ENCODE results near the gene ERC1.

ERC1 gene

GRCh38 chr12:1481326-1481725 is 490.3 kb downstream of the ERC1 start:
- DNase-seq (ENCODE audit: low read depth in 2 of 2) = no peak

- DNase-seq (ENCODE audit: low read depth in 2 of 2) = no peak
These were observed 490.9 kb downstream of the ERC1 start for GRCh38 chr12:1481906-1482305.

- no peak for DNase-seq (ENCODE audit: low read depth in 2 of 2)
These were observed 497.9 kb downstream of the ERC1 start for GRCh38 chr12:1488908-1489381.

GRCh38 chr12:1491983-1492697 is 501.1 kb downstream of the ERC1 start:
- DNase-seq (ENCODE audit: low read depth in 2 of 2) = no peak

GRCh38 chr12:1493781-1494565 is 502.9 kb downstream of the ERC1 start:
- DNase-seq (ENCODE audit: low read depth in 2 of 2) = no peak

DNA sequence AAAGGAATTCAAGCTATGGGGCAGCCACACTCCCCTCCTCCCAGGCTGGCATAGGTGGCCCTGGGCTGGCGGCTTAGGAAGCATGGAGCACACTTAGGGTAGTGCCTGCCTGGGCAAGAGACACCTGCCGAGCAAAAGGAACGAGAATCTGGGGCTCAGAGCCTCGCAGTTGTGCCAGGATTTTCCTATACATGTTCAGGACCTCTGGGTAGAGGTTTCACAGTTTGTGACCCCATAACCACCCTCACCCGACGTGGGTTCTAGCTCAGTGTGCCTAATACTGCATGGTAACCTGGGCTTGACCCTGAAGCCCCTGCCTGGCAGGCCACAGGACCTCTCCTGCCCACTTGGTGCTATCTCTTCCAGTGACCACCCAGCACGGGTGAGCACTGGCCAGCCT is 503.8 kb downstream of the ERC1 start:
- DNase-seq (ENCODE audit: low read depth in 2 of 2) = no peak

DNA sequence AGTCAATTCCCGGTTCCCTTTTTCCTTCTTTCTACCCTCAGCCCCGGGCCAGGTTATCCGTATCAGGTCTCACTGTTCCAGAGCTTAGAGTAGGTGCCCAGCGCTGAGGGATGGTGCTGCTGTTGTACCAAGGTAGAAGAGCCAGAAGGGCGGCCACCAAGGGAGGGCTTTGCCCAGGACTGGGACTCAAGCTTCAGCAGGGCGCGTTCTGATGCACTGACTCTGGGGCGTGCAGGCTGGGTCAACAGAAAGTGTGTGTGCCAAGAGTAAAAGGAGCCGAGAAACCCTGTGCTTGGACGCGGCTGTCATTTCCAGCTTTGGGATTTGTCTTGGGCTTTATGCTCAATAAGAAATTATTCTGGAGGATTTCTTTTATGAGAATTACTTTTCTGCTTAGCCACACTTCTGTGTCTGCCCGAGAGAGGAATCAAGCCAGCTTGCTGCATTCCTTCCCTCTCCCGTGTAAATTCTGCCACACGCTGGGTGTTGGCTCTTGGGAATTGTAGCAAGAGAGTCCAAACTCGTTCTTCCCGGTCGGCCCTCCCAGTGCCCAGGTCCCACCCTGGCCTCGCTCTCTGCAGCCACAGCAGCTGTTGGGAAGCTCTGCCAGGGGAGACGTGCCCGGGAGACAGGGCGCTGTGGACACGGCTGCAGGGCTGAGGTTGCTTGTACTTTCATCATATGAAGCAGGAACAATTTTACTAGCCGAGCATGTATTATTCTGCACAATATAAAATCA is 505.3 kb downstream of the ERC1 start:
- DNase-seq (ENCODE audit: low read depth in 2 of 2) = no peak

- no peak for DNase-seq (ENCODE audit: low read depth in 2 of 2)
These were observed 506.1 kb downstream of the ERC1 start for GRCh38 chr12:1497161-1497560.

DNA sequence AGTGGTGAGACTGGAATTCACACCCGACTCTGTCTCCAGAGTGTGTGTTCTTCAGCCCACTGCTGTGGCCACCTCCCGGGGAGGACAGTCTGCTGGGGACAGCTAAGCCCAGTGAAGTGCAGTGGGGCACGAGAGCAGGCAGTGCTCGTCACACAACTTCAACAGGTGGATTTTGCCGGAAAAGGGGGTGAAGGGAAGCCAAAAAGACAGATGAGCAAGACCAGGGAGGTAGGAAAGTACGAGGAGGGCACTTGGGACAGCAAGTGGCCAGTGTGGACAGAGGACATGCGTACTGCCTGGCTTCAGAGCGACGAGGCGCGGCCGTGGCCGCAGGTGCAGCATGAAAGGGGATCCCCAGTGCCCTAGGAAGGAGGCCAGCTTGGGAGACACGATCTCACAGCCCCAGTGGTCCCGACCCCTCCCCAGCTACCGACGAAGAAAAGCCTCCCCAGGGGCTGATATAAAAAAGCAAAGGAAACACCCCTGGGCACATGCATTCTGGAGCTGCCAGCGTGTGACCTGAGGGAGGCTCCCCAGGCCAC is 507.2 kb downstream of the ERC1 start:
- DNase-seq (ENCODE audit: low read depth in 2 of 2) = no peak

DNA sequence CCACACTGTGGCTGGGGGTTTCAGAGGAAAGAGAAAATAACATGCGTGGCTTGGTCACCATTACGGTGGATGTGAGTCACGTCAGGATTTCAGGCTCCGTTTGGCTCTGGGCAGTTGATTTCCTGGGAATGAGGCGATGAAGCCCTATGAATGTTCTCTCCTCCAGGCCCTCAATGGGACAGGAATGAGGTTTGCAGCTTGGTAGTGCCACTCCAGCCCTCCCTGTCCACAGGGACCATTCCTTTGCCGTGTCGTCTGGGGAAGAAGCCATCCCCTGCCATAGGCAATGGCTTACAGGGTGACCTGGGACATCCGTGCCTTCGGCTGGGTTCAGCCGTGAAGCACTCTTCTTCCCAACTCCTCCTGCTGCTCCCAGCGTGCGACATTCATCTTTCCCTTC is 508.3 kb downstream of the ERC1 start:
- no peak for DNase-seq (ENCODE audit: low read depth in 2 of 2)

- no peak for DNase-seq (ENCODE audit: low read depth in 2 of 2)
These were observed 509.2 kb downstream of the ERC1 start for GRCh38 chr12:1500095-1500801.

- no peak for DNase-seq (ENCODE audit: low read depth in 2 of 2)
These were observed 510.0 kb downstream of the ERC1 start for GRCh38 chr12:1501001-1501400.

DNA sequence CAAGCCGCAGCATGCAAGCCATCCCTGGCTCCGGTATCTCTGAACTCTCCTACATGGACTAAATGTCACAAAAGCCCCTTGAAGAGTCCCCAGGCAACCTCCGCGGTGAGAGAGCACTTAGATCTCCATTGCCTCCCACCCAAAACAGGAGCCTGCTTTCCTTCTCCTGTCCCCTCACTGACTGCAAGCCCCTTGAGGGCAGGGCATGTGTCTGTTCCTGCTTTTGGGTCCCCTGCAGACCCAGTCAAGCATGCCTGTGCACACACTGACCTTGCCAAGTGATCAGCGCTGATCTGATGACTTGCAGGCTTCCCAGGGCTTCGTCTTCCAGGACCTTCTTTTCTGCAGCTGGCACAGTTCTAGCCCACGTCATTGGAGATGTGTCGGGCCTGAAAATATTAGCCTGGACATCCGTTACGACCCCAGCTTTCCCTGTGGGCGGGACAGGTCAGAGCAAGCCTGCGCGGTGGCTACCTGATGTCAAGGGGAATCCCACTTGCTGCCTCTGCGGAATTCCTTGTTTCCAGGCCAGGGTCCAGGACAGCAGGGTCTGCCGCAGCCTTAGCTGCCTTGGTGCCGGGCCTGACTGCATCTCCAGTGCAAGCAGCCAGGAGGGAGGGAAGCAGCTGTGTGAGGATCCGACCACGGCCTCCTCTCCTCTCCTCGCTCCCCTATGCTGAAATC is 510.8 kb downstream of the ERC1 start:
- no peak for DNase-seq (ENCODE audit: low read depth in 2 of 2)

- no peak for DNase-seq (ENCODE audit: low read depth in 2 of 2)
These were observed 511.3 kb downstream of the ERC1 start for GRCh38 chr12:1502379-1502720.

DNA sequence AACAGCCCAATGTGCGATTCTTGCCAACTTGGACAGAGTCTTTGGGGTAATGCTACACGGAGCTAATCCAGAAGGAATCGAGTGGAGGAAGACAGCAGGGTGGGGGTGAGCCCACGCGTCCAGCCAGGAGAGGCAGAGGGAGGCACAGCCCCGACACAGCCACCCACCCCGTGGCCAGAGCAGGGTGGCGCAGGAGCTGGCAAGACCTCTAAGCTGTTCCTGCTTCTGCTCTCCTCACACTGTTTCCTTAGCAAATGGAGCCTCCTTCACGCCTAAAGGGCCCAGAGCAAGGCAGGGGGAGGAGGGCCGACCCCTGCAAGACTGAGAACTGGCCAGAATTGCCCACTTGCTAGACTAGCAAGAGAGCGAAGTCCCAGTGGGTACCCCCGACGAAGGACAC is 511.8 kb downstream of the ERC1 start:
- no peak for DNase-seq (ENCODE audit: low read depth in 2 of 2)

DNA sequence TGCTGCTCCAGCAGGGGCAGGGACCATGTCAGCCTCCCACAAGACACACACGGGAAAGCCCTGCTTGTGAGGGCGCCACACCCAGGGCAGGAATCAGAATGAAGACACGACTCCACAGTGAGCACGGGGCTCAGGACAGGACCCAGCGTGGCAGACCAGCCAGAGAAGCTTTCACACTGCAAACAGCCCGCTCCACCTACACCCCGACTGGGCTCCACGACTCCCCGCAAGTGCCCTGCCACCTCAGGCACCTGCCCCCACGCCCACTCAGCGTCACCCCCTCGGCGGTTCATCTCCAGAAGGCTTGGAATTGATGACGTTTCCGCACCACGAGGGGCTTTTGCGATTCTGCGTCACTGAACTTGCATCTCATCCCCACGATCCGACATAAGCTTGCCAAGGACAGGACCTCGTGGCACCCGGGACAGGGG is 512.3 kb downstream of the ERC1 start:
- no peak for DNase-seq (ENCODE audit: low read depth in 2 of 2)

GRCh38 chr12:1504304-1504894 is 513.4 kb downstream of the ERC1 start:
- no peak for DNase-seq (ENCODE audit: low read depth in 2 of 2)

DNA sequence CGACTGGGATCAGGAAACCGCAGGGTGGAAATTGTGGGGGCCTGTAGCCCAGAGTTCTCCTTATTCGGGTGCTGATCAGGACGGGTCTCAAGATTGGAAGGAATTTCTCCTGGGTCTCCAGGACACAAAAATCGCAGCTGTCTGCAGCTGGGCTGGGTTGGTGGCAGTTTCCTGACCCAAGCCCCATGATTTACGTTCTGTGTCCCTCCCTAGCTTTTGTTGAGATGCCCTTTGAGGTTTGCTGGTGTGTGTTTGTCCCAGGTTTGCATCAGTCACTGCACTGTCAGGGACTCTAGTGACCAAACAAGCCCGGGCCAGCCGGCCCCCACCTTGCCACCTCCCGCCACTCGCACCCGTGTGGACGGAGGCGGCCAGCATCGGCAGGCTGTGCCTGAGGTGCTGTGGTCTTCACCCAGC is 513.9 kb downstream of the ERC1 start:
- DNase-seq (ENCODE audit: low read depth in 2 of 2) = no peak

- DNase-seq (ENCODE audit: low read depth in 2 of 2) = no peak
These were observed 514.6 kb downstream of the ERC1 start for GRCh38 chr12:1505576-1505975.

- no peak for DNase-seq (ENCODE audit: low read depth in 2 of 2)
These were observed 516.3 kb downstream of the ERC1 start for GRCh38 chr12:1507308-1507707.
